ENCODE measurements around the gene ABHD17C.

Gene ABHD17C

GRCh38 chr15:80697075-80697685 is 2.1 kb downstream of the ABHD17C start:
- H3K4me3 ChIP-seq (ENCODE audit: low read depth, low read length): peak overlapping the region; percentile 67
- DNase-seq (ENCODE audit: low read depth, low spot score): no peak
- TF ChIP-seq, protein P1, sequence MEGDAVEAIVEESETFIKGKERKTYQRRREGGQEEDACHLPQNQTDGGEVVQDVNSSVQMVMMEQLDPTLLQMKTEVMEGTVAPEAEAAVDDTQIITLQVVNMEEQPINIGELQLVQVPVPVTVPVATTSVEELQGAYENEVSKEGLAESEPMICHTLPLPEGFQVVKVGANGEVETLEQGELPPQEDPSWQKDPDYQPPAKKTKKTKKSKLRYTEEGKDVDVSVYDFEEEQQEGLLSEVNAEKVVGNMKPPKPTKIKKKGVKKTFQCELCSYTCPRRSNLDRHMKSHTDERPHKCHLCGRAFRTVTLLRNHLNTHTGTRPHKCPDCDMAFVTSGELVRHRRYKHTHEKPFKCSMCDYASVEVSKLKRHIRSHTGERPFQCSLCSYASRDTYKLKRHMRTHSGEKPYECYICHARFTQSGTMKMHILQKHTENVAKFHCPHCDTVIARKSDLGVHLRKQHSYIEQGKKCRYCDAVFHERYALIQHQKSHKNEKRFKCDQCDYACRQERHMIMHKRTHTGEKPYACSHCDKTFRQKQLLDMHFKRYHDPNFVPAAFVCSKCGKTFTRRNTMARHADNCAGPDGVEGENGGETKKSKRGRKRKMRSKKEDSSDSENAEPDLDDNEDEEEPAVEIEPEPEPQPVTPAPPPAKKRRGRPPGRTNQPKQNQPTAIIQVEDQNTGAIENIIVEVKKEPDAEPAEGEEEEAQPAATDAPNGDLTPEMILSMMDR (IDR thresholded peaks at IDR 0.05; ENCODE audit: low read depth, low read length): no peak
- in situ Hi-C loops (cut with HindIII; ENCODE audit: low sequenced_read_pairs): no loop called here

DNA sequence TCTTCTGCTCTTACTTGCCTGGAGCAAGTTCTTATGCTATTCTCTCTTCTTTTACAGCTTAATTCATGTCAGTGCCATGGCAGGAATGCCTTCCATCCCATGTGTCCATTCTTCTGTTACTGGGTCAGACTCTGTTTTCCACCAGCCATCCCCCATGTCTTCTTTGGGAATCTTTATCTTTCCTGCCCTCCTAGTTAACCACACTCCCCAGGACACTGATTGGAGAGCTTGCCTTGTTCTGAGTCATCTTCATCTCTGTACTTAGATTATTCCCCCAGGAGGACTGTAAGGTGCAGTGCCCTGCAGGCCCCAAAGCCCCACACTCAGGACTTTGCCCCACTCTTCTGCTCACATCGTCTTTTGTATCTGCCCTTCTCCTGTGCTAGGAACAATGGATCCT is 3.6 kb downstream of the ABHD17C start:
- TF ChIP-seq, protein P1 (IDR thresholded peaks at IDR 0.05; ENCODE audit: low read depth, low read length): no peak
- DNase-seq (ENCODE audit: low read depth, low spot score): peak; percentile 6
- no peak overlapping the region for H3K4me3 ChIP-seq (ENCODE audit: low read depth, low read length)
- in situ Hi-C loops (cut with HindIII; ENCODE audit: low sequenced_read_pairs): no loop called here

DNA sequence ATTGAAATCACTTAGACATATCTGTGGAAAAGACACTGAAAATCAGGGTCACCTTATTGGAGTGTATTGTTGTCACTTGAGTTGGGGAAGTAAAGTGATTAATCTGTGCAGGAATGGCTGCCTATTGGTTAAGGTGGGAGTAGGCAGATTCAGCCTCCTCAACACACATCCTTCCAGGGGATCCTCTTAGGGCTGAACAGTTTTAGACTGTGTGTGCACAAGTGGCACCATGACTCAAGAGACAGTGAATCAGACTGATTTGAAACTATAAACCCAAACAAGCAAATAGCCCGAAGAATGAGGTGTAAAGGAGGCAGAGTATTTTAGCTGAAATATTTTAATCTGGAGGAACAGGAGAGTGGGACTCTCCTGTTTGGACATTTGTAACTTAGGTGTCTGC is 4.9 kb downstream of the ABHD17C start:
- in situ Hi-C loops (cut with HindIII; ENCODE audit: low sequenced_read_pairs): no loop called here
- no peak overlapping the region for H3K4me3 ChIP-seq (ENCODE audit: low read depth, low read length)
- DNase-seq (ENCODE audit: low read depth, low spot score): peak; percentile 14
- TF ChIP-seq, protein P1 (IDR thresholded peaks at IDR 0.05; ENCODE audit: low read depth, low read length): no peak

DNA sequence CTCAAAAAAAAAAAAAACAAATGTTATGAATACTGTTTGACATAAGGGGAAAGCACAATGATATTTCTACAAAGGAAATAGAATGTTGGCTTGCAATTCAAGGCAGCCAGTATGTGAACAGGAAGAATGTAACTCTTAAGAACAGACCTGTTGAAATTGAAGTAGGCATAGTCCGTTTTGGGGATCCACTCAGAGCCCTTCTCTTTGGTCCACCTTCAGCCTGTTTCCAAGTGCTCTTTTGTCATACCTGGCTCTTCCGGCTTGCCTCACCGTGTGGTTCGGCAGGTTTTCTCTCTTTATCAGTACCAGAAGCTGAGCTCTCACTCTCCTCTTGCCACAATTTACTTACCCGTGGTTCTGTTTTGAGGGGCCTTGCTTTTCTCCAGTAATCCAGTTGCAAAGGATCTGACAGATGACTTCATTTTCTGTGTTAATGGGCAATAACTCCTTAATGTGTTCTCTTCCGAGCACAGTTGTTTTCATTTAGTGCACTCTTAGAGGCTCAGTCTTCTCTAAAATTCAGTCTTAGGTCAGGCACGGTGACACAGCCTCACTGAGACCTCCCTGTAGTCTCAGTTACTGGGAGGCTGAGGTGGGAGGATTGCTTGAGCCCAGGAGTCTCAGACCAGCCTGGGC is 6.7 kb downstream of the ABHD17C start:
- DNase-seq (ENCODE audit: low read depth, low spot score): no peak
- in situ Hi-C loops (cut with HindIII; ENCODE audit: low sequenced_read_pairs): no loop called here
- TF ChIP-seq, protein P1 (IDR thresholded peaks at IDR 0.05; ENCODE audit: low read depth, low read length): no peak
- H3K4me3 ChIP-seq (ENCODE audit: low read depth, low read length): no peak overlapping the region

DNA sequence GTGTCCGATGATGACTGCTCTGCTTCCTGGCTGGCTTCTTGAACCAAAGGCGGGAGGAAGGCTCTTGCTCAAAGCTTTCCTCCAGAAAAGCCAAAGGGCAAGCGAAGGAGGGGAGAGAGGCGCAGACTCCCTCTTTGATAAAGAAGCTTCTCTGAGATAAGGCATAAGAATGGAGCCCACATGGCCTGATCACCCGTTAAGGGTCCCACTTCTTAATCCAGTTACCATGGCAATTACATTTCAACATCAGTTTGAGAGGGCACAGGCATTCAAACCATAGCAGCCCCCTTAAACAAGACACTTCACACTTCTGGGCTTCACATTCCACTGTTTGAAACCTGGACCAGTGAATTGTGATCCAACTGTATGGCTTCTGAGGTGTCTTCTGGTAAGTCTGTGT is 8.0 kb downstream of the ABHD17C start:
- in situ Hi-C loops (cut with HindIII; ENCODE audit: low sequenced_read_pairs): no loop called here
- TF ChIP-seq, protein P1 (IDR thresholded peaks at IDR 0.05; ENCODE audit: low read depth, low read length): no peak
- no peak overlapping the region for H3K4me3 ChIP-seq (ENCODE audit: low read depth, low read length)

GRCh38 chr15:80703965-80704364 is 8.9 kb downstream of the ABHD17C start:
- in situ Hi-C loops (cut with HindIII; ENCODE audit: low sequenced_read_pairs): no loop called here
- DNase-seq (ENCODE audit: low read depth, low spot score): no peak
- TF ChIP-seq, protein P1 (IDR thresholded peaks at IDR 0.05; ENCODE audit: low read depth, low read length): no peak
- H3K4me3 ChIP-seq (ENCODE audit: low read depth, low read length): no peak overlapping the region

More for the DNA sequence above, 8.0 kb downstream of the ABHD17C start:
- no peak for DNase-seq (ENCODE audit: low read depth, low spot score)
